ENCODE results near the gene ALG2.

DNA sequence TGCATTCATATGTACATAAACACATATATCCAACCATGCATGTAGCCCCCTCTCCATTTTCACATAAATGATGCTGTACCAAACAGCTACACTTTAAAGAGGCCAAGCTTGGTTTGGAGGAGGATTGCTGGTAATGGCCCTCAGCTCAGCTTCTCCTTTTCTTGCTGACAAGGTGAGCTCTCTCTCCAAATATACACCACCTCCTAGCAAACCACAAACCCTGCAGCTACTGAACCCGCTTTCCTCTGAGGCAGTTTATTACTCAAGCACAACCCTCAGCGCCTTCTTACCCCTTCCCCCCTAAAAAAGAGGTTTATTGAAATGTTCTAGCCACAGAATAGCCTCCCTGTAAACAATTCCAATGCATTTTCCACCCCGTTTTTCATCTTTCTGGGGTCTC, 54.0 kb downstream of the ALG2 start:
- TF ChIP-seq EZH2 (IDR thresholded peaks at IDR 0.05; ENCODE audit: low read depth, unreplicated experiment) (no peak), JUNB (IDR thresholded peaks at IDR 0.05; ENCODE audit: unreplicated experiment) (no peak), EZH2phosphoT487 (IDR thresholded peaks at IDR 0.05; ENCODE audit: unreplicated experiment) (no peak), POLR2AphosphoS5 (IDR thresholded peaks at IDR 0.05; ENCODE audit: low read depth) (no peak), CREB1 (CRISPR knock-in tag; IDR thresholded peaks at IDR 0.05; ENCODE audit: low read depth) (no peak), REST (IDR thresholded peaks at IDR 0.05; ENCODE audit: unreplicated experiment) (no peak), ETS1 (IDR thresholded peaks at IDR 0.05) (no peak), ZNF331 (CRISPR knock-in tag; IDR thresholded peaks at IDR 0.05; ENCODE audit: low read depth) (no peak)
- TF ChIP-seq, protein P1, sequence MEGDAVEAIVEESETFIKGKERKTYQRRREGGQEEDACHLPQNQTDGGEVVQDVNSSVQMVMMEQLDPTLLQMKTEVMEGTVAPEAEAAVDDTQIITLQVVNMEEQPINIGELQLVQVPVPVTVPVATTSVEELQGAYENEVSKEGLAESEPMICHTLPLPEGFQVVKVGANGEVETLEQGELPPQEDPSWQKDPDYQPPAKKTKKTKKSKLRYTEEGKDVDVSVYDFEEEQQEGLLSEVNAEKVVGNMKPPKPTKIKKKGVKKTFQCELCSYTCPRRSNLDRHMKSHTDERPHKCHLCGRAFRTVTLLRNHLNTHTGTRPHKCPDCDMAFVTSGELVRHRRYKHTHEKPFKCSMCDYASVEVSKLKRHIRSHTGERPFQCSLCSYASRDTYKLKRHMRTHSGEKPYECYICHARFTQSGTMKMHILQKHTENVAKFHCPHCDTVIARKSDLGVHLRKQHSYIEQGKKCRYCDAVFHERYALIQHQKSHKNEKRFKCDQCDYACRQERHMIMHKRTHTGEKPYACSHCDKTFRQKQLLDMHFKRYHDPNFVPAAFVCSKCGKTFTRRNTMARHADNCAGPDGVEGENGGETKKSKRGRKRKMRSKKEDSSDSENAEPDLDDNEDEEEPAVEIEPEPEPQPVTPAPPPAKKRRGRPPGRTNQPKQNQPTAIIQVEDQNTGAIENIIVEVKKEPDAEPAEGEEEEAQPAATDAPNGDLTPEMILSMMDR (conservative IDR thresholded peaks at IDR 0.05; ENCODE audit: low read depth in 2 of 2) = no peak
